Measurements from ENCODE around the gene PHF1. TPM values are rescaled to one million over a fixed set of nuclear protein-coding genes. Genes with fewer than 3 reads are reported as not detected.

The PHF1 gene
- total RNA-seq, 1 donor from 2014 or later: 63.6 TPM

DNA sequence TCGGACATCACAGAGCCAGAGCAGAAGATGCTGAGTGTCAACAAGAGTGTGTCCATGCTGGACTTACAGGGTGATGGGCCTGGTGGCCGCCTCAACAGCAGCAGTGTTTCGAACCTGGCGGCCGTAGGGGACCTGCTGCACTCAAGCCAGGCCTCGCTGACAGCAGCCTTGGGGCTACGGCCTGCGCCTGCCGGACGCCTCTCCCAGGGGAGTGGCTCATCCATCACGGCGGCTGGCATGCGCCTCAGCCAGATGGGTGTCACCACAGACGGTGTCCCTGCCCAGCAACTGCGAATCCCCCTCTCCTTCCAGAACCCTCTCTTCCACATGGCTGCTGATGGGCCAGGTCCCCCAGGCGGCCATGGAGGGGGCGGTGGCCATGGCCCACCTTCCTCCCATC is 32.2 kb downstream of the PHF1 start:
- H3K4me3 Mint-ChIP-seq: no peak overlapping the region
- TF ChIP-seq, protein P1, sequence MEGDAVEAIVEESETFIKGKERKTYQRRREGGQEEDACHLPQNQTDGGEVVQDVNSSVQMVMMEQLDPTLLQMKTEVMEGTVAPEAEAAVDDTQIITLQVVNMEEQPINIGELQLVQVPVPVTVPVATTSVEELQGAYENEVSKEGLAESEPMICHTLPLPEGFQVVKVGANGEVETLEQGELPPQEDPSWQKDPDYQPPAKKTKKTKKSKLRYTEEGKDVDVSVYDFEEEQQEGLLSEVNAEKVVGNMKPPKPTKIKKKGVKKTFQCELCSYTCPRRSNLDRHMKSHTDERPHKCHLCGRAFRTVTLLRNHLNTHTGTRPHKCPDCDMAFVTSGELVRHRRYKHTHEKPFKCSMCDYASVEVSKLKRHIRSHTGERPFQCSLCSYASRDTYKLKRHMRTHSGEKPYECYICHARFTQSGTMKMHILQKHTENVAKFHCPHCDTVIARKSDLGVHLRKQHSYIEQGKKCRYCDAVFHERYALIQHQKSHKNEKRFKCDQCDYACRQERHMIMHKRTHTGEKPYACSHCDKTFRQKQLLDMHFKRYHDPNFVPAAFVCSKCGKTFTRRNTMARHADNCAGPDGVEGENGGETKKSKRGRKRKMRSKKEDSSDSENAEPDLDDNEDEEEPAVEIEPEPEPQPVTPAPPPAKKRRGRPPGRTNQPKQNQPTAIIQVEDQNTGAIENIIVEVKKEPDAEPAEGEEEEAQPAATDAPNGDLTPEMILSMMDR (IDR thresholded peaks at IDR 0.05; ENCODE audit: unreplicated experiment): no peak
- H3K9me3 Mint-ChIP-seq: no peaks in the 10 kb centered on the region
- no peak overlapping the region for H3K27ac Mint-ChIP-seq
- H3K27me3 Mint-ChIP-seq (ENCODE audit: low read depth): no peaks in the 10 kb centered on the region
- no peaks in the 10 kb centered on the region for H3K4me1 Mint-ChIP-seq
- peaks cover 39% of the 10 kb centered on the region for H3K36me3 Mint-ChIP-seq
- no peak for DNase-seq (ENCODE audit: low spot score in 2 of 2, unreplicated experiment in 2 of 2)

DNA sequence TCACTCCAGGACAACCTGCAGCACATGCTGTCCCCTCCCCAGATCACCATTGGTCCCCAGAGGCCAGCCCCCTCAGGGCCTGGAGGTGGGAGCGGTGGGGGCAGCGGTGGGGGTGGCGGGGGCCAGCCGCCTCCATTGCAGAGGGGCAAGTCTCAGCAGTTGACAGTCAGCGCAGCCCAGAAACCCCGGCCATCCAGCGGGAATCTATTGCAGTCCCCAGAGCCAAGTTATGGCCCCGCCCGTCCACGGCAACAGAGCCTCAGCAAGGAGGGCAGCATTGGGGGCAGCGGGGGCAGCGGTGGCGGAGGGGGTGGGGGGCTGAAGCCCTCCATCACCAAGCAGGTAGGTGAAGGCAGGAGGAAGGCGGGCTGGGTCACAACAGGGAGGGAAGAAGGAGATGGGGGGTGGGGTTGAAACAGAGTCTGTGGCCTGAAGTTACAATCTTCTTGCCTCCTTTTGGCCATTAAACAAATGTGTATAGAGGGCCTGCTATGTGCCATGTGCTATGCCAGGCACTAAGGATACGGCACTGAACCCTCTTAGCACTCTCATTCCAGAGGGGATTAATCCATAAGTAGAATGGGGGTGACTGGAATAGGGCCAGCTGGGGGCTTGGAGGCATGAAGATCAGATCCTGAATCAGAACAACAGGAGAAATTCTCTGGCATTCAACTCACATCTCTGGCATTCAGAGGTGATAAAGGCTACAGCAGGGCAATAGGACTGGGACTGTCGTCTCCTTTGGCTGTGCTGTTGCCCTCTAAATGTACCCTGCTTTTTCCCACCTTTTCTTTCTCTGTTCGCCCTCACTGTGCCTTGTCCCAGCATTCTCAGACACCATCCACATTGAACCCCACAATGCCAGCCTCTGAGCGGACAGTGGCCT is 33.0 kb downstream of the PHF1 start:
- no peak overlapping the region for H3K4me3 Mint-ChIP-seq
- no peak for DNase-seq (ENCODE audit: low spot score in 2 of 2, unreplicated experiment in 2 of 2)
- H3K36me3 Mint-ChIP-seq: peaks cover 39% of the 10 kb centered on the region
- H3K27me3 Mint-ChIP-seq (ENCODE audit: low read depth): no peaks in the 10 kb centered on the region
- H3K27ac Mint-ChIP-seq: no peak overlapping the region
- TF ChIP-seq, protein P1 (IDR thresholded peaks at IDR 0.05; ENCODE audit: unreplicated experiment): no peak
- H3K4me1 Mint-ChIP-seq: no peaks in the 10 kb centered on the region
- H3K9me3 Mint-ChIP-seq: no peaks in the 10 kb centered on the region

DNA sequence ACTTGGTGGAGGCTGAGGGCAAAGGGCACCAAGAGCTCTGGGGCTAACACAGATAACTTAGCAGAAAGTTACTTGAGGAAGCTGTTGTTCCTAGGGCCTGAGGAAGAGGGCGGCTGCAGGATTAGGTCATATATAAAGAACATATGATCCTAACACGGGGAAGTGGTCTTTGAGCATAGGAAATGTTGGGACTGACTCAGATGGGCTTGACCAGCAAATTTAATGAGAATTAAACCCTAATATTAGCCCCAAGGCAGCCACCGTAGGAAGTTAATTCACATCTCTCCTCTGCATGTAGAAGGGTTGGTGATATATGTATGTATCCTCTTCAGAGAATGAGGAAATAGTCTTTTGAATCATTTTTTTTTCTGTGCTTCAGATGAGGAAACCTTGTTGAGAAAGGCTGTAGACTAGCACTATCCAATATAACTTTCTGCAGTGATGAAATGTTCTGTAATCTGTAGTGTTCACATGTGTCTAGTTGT is 34.3 kb downstream of the PHF1 start:
- Mint-ChIP-seq H3K27ac (no peak overlapping the region), H3K4me1 (no peaks in the 10 kb centered on the region), H3K27me3 (ENCODE audit: low read depth) (no peaks in the 10 kb centered on the region), H3K36me3 (peaks cover 38% of the 10 kb centered on the region), H3K9me3 (no peaks in the 10 kb centered on the region), H3K4me3 (no peak overlapping the region)
- TF ChIP-seq, protein P1 (IDR thresholded peaks at IDR 0.05; ENCODE audit: unreplicated experiment): no peak
- DNase-seq (ENCODE audit: low spot score in 2 of 2, unreplicated experiment in 2 of 2): no peak

DNA sequence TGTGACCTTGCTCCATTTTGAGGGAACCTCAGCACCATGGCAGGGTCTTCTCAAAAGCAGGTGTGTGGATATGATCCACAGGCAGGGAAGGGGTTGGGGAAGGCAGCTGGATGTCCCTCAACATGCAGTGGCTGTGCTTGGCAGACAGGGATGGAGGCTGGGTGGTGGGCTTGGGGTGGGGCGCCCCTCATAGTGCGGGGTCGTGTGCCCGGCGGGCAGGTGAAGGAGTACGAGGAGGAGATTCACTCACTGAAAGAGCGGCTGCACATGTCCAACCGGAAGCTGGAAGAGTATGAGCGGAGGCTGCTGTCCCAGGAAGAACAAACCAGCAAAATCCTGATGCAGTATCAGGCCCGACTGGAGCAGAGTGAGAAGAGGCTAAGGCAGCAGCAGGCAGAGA is 35.5 kb downstream of the PHF1 start:
- Mint-ChIP-seq H3K9me3 (no peaks in the 10 kb centered on the region), H3K4me1 (no peaks in the 10 kb centered on the region), H3K27ac (no peak overlapping the region), H3K36me3 (peaks cover 38% of the 10 kb centered on the region), H3K27me3 (ENCODE audit: low read depth) (no peaks in the 10 kb centered on the region), H3K4me3 (no peak overlapping the region)
- TF ChIP-seq, protein P1 (IDR thresholded peaks at IDR 0.05; ENCODE audit: unreplicated experiment): no peak
- DNase-seq (ENCODE audit: low spot score in 2 of 2, unreplicated experiment in 2 of 2): no peak

DNA sequence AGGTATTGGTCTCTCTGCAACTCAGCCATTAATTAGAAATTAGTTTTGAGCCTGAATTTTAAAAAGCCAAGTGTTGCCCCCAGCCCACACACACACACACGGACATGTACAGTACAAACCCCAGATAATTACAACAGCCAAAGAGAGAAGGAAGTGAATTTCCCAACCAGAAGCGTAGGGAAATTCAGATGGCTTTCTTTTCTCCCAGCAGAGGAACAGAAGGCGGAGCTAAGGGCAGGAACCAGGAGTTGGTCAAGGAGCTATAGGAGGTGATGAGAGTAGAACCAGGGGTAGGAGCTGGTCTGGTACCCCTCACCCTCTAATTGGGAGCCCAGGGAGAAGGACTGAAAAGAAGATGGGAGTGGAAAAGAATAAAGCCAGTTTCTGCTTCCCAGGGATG is 39.6 kb downstream of the PHF1 start:
- Mint-ChIP-seq H3K36me3 (peaks cover 32% of the 10 kb centered on the region), H3K27ac (no peak overlapping the region), H3K4me3 (no peak overlapping the region), H3K4me1 (peaks cover 18% of the 10 kb centered on the region), H3K9me3 (no peaks in the 10 kb centered on the region), H3K27me3 (ENCODE audit: low read depth) (no peaks in the 10 kb centered on the region)
- DNase-seq (ENCODE audit: low spot score in 2 of 2, unreplicated experiment in 2 of 2): no peak
- TF ChIP-seq, protein P1 (IDR thresholded peaks at IDR 0.05; ENCODE audit: unreplicated experiment): no peak

Data from mesothelial cell of epicardium (in vitro differentiated cells).